Choroid plexus epithelial cell (primary cell): Measurements from ENCODE around the gene ARFGAP1.

ENCODE experiments used
- DNase-seq: peaks from one replicate; pipeline ENCODE4 v3.0.0-alpha.2; 2010; ENCODE audit warnings: low read depth
- H3K4me3 ChIP-seq: 2 replicates; pipeline ENCODE4 v1.5.1; 2011; ENCODE audit warnings: low read depth, mild to moderate bottlenecking, control low read depth, low read length, moderate library complexity
- CTCF ChIP-seq: conservative IDR thresholded peaks from 2 replicates; pipeline ENCODE4 v1.5.1; 2011; ENCODE audit warnings: low read depth, mild to moderate bottlenecking, control low read depth, inconsistent platforms, low read length, moderate library complexity

The ARFGAP1 gene

GRCh38 chr20:63286781-63287696 lies 14.4 kb downstream of the ARFGAP1 start:
- no peak overlapping the region for H3K4me3 ChIP-seq
- no peak for DNase-seq

GRCh38 chr20:63287697-63288580 lies 15.3 kb downstream of the ARFGAP1 start:
- no peak for DNase-seq
- H3K4me3 ChIP-seq: no peak overlapping the region
- TF ChIP-seq CTCF: no peak

More at GRCh38 chr20:63286781-63287696, 14.4 kb downstream of the ARFGAP1 start:
- no peak for TF ChIP-seq CTCF

- no peak overlapping the region for H3K4me3 ChIP-seq
- no peak for DNase-seq
- no peak for TF ChIP-seq CTCF
These were observed 16.1 kb downstream of the ARFGAP1 start for GRCh38 chr20:63288581-63289251.

GRCh38 chr20:63289311-63290135 lies 16.9 kb downstream of the ARFGAP1 start:
- DNase-seq: no peak
- no peak overlapping the region for H3K4me3 ChIP-seq
- TF ChIP-seq CTCF: no peak

GRCh38 chr20:63290136-63290676 lies 17.6 kb downstream of the ARFGAP1 start:
- DNase-seq: no peak
- no peak for TF ChIP-seq CTCF
- H3K4me3 ChIP-seq: no peak overlapping the region
